GM10248 (cell line): ENCODE data around the gene IFNAR2.
A peak's percentile ranks its signal among the peaks of the same experiment; 100 is the strongest.
"Not testable (repeated sequence)": the region's sequence is repeated elsewhere in the genome, so short reads cannot be mapped to it uniquely, and the experiment has no call there.

Experiments used
- CTCF ChIA-PET: fragments of 300-600 bp; sonication (Branson Sonifier 250); formaldehyde crosslinking; extraction: SDS; loops from one replicate; lab custom pipeline; 2021; ENCODE audit warnings: antibody characterized with exemption; lab: Yijun Ruan, JAX
- POLR2A ChIA-PET: fragments of 350-650 bp; sonication (Branson Sonifier 250); formaldehyde crosslinking; extraction: SDS; loops from one replicate; lab custom pipeline; 2020; ENCODE audit warnings: antibody characterized with exemption; lab: Yijun Ruan, JAX
- DNase-seq: peaks from one replicate; pipeline ENCODE4 v3.0.0; 2012; ENCODE audit errors: extremely low spot score
- TF ChIP-seq, protein P1 (sequence below): IDR thresholded peaks from 2 replicates; pipeline ENCODE4 v1.5.1; 2012; ENCODE audit warnings: mild to moderate bottlenecking, low read depth; ENCODE audit errors: extremely low read depth, missing control alignments, control extremely low read depth

IFNAR2 gene

DNA sequence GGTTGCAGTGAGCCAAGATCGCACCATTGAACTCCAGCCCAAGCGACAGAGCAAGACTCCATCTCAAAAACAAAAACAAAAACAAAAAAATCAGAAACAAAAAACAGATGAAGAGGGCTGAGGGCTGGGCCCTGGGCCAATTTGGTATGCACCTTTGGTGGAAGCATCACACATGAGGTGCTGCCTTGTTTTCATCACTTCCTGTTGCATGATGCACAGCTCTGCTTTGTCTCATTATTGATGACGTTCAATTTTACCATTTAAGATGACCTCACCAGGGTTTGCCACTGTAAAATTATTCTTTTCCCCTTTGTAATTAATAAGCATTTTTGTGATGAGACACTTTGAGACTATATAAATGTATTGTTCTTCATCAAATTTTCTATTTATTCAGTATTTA, 9.8 kb upstream of the IFNAR2 start:
- POLR2A ChIA-PET: no interaction called here
- CTCF ChIA-PET: interaction anchor here (1.3 kb wide), 1 partner anchor 10 kb away, joined by 4 read pairs; the partner anchor contains the start of gene IFNAR2

GRCh38 chr21:33225376-33225775, 4.4 kb upstream of the IFNAR2 start:
- POLR2A ChIA-PET, DNase-seq: not testable (repeated sequence)
- CTCF ChIA-PET: interaction anchor here (0.9 to 1.4 kb wide), 3 partner anchors 13 to 220 kb away, joined by 3 to 5 read pairs (median 3); no protein-coding TSS in a partner anchor

More for the DNA sequence above, 9.8 kb upstream of the IFNAR2 start:
- TF ChIP-seq, protein P1, sequence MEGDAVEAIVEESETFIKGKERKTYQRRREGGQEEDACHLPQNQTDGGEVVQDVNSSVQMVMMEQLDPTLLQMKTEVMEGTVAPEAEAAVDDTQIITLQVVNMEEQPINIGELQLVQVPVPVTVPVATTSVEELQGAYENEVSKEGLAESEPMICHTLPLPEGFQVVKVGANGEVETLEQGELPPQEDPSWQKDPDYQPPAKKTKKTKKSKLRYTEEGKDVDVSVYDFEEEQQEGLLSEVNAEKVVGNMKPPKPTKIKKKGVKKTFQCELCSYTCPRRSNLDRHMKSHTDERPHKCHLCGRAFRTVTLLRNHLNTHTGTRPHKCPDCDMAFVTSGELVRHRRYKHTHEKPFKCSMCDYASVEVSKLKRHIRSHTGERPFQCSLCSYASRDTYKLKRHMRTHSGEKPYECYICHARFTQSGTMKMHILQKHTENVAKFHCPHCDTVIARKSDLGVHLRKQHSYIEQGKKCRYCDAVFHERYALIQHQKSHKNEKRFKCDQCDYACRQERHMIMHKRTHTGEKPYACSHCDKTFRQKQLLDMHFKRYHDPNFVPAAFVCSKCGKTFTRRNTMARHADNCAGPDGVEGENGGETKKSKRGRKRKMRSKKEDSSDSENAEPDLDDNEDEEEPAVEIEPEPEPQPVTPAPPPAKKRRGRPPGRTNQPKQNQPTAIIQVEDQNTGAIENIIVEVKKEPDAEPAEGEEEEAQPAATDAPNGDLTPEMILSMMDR: no peak
- no peak for DNase-seq

DNA sequence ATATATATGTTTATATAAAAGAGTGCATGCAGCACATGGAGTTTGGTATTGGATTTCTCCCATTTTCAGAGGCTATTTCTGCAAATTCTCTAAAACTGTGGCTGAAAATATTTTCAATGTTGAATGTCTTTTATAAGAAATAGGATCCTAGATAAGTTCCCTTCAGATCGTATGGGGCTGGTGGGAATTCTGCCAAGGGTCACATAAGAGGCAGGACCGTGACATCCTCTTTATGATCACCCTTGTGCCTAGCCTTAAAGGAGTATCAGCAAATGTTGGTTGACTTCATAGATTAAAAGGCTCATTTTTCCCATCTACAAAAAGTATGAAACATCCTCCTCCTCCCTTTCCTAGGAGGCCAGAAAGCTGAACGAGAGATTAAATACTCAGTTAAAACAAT, 1.3 kb upstream of the IFNAR2 start:
- DNase-seq: no peak
- ChIA-PET POLR2A (no interaction called here), CTCF (interaction anchor here (2.0 kb wide), 1 partner anchor 31 kb away, joined by 4 read pairs; no protein-coding TSS in a partner anchor)
- TF ChIP-seq, protein P1: no peak

- ChIA-PET CTCF (interaction anchor here (1.0 to 2.0 kb wide), 3 partner anchors 10 to 223 kb away, joined by 3 to 4 read pairs (median 4); no protein-coding TSS in a partner anchor), POLR2A (no interaction called here)
- no peak for DNase-seq
- TF ChIP-seq, protein P1: no peak
Observed at GRCh38 chr21:33229099-33229783, 497 bp upstream of the IFNAR2 start.

DNA sequence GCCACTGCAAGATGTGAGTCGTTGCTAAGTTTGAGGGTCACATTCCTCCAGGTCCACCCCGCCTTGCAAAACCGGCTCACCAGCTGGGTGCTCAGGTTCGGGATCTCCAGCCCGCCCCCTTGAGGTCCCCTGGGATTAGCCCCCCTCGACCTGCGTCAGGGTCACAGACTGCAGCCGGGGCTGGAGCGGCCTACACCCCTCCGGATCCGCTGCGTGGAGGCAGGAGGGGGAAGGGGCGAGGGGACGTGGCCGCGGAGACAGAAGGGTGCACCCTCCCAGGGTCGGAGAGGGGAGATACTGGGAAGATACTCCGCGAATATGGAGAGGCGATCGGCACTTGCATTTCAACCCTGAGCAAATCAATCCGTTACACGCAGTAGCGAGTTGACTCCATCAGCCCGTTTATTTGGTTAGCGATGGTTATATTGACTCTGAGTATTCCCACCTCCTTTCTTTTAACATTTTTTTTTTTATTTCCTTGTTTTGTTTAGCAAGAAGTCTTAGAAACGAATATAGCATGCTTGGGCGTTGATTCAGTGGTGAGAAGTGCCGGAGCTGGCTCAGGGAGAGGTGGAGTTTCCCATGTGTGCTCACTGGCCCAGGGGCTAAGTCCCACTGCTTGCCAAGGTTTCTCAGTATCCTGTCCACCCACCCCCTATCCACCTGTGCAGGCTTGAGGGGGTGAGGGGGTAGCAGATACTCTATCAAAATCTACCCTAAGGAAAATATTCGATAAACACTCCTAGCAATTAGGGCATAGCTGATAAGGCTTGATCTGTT, 997 bp downstream of the IFNAR2 start:
- ChIA-PET CTCF (interaction anchor here (1.1 to 1.4 kb wide), 4 partner anchors 9 to 34 kb away, joined by 3 to 4 read pairs (median 4); no protein-coding TSS in a partner anchor), POLR2A (no interaction called here)
- no peak for DNase-seq
- TF ChIP-seq, protein P1: peak; percentile 19

GRCh38 chr21:33231526-33231925, 1.8 kb downstream of the IFNAR2 start:
- ChIA-PET POLR2A (no interaction called here), CTCF (interaction anchor here (1.1 to 1.4 kb wide), 2 partner anchors 32 to 35 kb away, joined by 3 read pairs; no protein-coding TSS in a partner anchor)
- TF ChIP-seq, protein P1: no peak
- no peak for DNase-seq
